Thoracic aorta (tissue), 2 donors: ENCODE results near the gene ACAP2. TPM values are rescaled to one million over a fixed set of nuclear protein-coding genes. Genes with fewer than 3 reads are reported as not detected.
"Not testable (repeated sequence)": the region's sequence is repeated elsewhere in the genome, so short reads cannot be mapped to it uniquely, and the experiment has no call there.

Experiments used
- ATAC-seq: fragments of 150-250 bp; one replicate; pipeline ENCODE4 v1.8.0; 2017; ENCODE audit warnings: low read depth; ENCODE audit not compliant: insufficient number of reproducible peaks, low FRiP score
- DNase-seq: peaks from one replicate; pipeline ENCODE4 v3.0.0-alpha.2; 2020; ENCODE audit warnings: low spot score
- H3K27ac ChIP-seq, 2 donors: fragments of 200-600 bp; sonication (generic); 1 replicate in 1 of 2; 2 replicates in 1 of 2; pipeline ENCODE4 v1.5.1; 2016; ENCODE audit warnings: mild to moderate bottlenecking in 2 of 2, moderate library complexity in 2 of 2
- H3K27me3 ChIP-seq: fragments of 200-600 bp; sonication (generic); replicated peaks from 2 replicates; pipeline ENCODE4 v1.6.0; 2016; ENCODE audit warnings: mild to moderate bottlenecking; ENCODE audit not compliant: insufficient read depth
- H3K36me3 ChIP-seq: fragments of 200-600 bp; sonication (generic); one replicate; pipeline ENCODE4 v1.5.1; 2016
- H3K4me1 ChIP-seq, 2 donors: fragments of 200-600 bp; sonication (generic); 1 replicate in 1 of 2; 2 replicates in 1 of 2; pipeline versions ENCODE4 v1.5.1 to v1.6.0; 2016; ENCODE audit warnings: low read depth in 2 of 2, mild to moderate bottlenecking in 1 of 2; ENCODE audit not compliant: control insufficient read depth in 1 of 2
- H3K4me3 ChIP-seq: fragments of 200-600 bp; sonication (generic); 2 replicates; pipeline ENCODE4 v1.5.1; 2016; ENCODE audit warnings: mild to moderate bottlenecking
- H3K9me3 ChIP-seq: fragments of 200-600 bp; sonication (generic); 2 replicates; pipeline ENCODE4 v1.5.1; 2016
- total RNA-seq, 2 donors: library from RNA; depleted of rRNA; stranded (reverse); fragments of >200 nt; gene quantifications; one replicate each; pipeline versions ENCODE4 v1.1.0 to v1.2.3, GENCODE V29; 2016
- TF ChIP-seq, protein P1 (sequence below): fragments of 200-600 bp; sonication (generic); IDR thresholded peaks from one replicate; pipeline ENCODE4 v1.5.1; 2019; ENCODE audit warnings: antibody characterized with exemption

Gene ACAP2
- total RNA-seq, 2 donors from 2014 or later, result 32.2 to 56.7 TPM

DNA sequence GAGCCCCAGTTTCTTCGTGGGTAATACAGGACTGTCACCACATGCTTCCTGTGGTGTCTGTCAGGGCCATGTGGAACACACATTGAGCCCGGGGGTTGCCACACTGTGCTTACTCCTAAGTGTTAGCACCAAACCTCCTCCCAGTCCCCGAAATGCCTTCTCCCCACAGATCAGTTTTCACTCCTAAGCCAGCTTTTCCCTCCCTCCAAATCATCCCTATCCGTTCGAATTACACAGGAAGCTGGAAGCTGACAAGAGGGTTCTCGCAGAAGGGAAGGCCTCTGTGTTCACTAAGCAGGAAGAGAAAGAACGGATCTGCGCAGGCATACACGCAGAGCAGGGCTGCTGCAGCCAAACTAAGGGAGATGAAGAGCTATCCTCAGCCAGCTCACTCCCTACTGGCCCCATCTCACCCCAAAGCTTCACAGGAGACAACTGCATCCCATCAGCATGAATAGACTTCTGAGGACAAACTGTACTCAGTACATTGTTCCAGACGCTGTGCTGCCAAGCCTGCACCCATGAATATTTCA is 204.2 kb downstream of the ACAP2 start:
- no peak for ATAC-seq
- H3K27me3 ChIP-seq, result no peaks in the 10 kb centered on the region
- H3K4me1 ChIP-seq, result peaks cover 12 to 46% of the 10 kb centered on the region in 2 donors
- peak; percentile 1 for DNase-seq
- TF ChIP-seq, protein P1, sequence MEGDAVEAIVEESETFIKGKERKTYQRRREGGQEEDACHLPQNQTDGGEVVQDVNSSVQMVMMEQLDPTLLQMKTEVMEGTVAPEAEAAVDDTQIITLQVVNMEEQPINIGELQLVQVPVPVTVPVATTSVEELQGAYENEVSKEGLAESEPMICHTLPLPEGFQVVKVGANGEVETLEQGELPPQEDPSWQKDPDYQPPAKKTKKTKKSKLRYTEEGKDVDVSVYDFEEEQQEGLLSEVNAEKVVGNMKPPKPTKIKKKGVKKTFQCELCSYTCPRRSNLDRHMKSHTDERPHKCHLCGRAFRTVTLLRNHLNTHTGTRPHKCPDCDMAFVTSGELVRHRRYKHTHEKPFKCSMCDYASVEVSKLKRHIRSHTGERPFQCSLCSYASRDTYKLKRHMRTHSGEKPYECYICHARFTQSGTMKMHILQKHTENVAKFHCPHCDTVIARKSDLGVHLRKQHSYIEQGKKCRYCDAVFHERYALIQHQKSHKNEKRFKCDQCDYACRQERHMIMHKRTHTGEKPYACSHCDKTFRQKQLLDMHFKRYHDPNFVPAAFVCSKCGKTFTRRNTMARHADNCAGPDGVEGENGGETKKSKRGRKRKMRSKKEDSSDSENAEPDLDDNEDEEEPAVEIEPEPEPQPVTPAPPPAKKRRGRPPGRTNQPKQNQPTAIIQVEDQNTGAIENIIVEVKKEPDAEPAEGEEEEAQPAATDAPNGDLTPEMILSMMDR, result no peak
- no peaks in the 10 kb centered on the region for H3K36me3 ChIP-seq
- H3K27ac ChIP-seq, result no peak overlapping the region
- H3K4me3 ChIP-seq, result no peak overlapping the region
- no peaks in the 10 kb centered on the region for H3K9me3 ChIP-seq

DNA sequence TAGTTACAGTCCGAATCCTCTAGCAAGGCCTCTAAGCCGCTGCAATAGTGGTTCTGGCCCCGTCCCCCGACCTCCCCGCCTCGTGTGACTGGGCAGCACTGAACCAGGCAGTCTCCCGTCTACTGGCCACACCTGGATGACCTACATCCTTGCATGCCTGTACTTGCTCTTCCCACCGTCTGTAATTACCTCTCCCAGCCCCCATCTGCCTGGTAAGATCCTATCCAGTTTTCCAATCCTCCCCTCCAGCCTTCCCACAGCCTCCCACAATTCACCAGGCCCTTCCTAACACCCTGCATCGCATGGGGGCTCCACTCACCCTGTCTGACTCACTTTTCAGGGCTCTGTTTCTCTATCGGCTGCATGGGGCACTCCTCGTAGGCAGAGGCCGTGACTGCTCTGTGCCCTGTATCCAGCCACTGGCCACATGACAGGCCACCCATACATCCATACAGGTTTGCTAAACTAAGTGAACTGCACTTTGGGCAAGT is 204.7 kb downstream of the ACAP2 start:
- Histone ChIP-seq H3K36me3 (no peaks in the 10 kb centered on the region), H3K4me1 (peaks cover 12 to 46% of the 10 kb centered on the region in 2 donors), H3K4me3 (no peak overlapping the region), H3K27ac (no peak overlapping the region), H3K27me3 (no peaks in the 10 kb centered on the region), H3K9me3 (no peaks in the 10 kb centered on the region)
- no peak for DNase-seq
- no peak for ATAC-seq
- TF ChIP-seq, protein P1, result no peak

DNA sequence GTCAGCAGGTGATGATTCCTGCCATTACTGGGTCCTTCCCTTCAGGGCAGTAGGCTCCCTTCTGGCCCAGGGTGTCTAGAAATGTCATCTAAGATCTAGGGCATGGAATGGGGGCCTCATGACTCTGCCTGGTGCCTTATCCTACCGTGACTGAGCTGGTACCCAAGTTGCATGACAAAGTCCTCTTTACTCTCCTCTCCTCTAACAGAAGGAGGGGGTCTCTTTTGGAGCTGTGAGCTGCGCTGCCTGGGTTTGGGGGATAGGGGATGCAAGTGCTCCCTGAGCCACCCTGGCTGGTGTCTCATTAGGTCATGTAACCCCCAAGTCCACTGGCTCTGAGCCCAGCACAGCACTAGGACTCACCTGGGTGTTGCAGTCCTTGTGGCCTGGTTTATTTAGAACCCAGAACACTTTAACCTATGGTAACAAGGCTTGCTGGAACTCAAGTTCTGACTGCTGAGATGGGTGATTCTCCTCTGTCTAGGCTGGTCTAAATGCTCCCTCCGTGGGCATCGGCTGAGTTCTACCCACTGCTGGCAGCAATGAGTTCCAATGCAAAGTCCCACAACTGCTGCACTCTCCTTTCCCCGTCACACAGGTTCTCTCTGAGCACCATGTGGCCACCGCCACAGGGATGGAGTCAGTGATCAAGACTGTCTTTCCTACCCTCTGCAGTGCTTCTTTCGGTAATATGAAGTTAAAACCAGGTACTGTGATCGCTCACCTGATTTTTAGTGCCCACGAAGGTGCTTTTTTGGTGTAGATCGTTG is 205.8 kb downstream of the ACAP2 start:
- no peak overlapping the region for H3K27ac ChIP-seq
- ATAC-seq (no peak), DNase-seq (no peak)
- TF ChIP-seq, protein P1, result no peak
- H3K27me3 ChIP-seq, result no peaks in the 10 kb centered on the region
- H3K9me3 ChIP-seq, result no peaks in the 10 kb centered on the region
- H3K4me1 ChIP-seq, result peaks cover 12 to 46% of the 10 kb centered on the region in 2 donors
- H3K4me3 ChIP-seq, result no peak overlapping the region
- H3K36me3 ChIP-seq, result no peaks in the 10 kb centered on the region

DNA sequence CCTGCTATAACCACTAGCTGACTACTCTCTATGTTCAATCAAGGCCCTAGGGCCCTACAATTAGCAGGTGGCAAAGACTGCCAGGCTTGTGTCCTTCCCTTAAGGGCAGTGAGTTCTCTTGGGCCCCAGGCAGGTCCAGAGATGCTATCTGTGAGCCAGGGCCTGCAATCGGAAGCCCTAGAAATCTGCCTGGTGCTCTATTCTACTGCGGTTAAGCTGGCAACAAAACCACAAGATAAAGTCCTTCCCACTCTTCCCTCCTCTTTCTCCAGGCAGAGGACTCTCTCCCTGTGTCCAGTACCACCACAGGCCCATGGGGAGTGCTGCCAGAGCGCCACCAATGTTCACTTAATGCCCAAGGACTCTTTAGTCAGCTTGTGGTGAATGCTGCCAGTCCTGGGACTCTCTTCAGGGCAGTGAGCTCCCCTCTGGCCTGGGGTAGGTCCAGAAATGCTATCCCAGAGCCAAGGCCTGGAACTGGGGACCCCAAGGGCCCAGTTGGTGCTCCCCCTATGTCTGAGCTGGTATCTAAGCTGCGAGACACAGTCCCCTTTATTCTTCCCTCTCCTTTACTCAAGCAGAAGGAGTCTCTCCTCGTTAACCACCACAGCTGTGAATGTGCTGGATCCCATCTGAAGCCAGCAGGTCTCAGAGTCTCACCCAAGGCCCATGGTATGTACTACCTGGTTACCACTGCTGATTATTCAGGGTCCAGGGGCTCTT is 206.6 kb downstream of the ACAP2 start:
- Histone ChIP-seq H3K36me3 (no peaks in the 10 kb centered on the region), H3K9me3 (no peaks in the 10 kb centered on the region), H3K4me1 (peaks cover 12 to 46% of the 10 kb centered on the region in 2 donors), H3K27me3 (no peaks in the 10 kb centered on the region), H3K4me3 (no peak overlapping the region), H3K27ac (no peak overlapping the region)
- ATAC-seq (no peak), DNase-seq (no peak)
- TF ChIP-seq, protein P1, result no peak

DNA sequence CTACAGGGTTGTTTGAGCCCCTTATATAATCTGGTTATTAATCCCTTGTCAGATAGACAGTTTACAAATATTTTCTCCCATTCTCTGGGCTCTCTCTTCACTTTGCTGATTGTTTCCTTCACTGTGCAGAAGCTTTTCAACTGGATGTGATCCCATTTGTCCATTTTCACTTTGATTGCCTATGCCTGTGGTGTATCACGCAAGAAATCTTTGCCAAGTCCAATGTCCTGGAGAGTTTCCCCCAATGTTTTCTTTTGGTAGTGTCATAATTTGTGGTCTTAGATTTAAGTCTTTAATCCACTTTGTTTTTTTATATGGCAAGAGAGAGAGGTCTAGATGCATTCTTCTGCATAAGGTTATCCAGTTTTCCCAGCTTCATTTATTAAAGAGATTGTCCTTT is 212.6 kb downstream of the ACAP2 start:
- ATAC-seq (no peak), DNase-seq (no peak)
- Histone ChIP-seq H3K36me3 (no peaks in the 10 kb centered on the region), H3K4me3 (no peak overlapping the region), H3K27me3 (no peaks in the 10 kb centered on the region), H3K9me3 (no peaks in the 10 kb centered on the region), H3K4me1 (peaks cover 0 to 8% of the 10 kb centered on the region in 2 donors), H3K27ac (no peak overlapping the region)
- TF ChIP-seq, protein P1, result no peak

DNA sequence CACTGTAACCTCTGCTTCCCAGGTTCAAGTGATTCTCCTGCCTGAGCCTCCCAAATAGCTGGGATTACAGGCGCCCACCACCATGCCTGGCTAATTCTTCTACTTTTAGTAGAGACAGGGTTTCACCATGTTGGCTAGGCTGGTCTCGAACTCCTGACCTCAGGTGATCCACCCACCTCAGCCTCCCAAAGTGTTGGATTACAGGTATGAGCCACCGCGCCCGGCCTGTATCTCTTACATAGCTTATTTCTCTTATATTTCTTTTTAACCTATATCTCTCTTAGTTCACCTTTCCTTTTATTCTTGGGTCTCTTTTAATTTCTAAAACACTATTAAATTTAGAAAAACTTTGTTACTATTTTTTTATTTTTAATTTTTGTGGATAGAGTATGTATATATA is 213.9 kb downstream of the ACAP2 start:
- peaks cover 7 to 16% of the 10 kb centered on the region in 2 donors for H3K4me1 ChIP-seq
- not testable (repeated sequence) for ATAC-seq, H3K27ac ChIP-seq, H3K27me3 ChIP-seq, DNase-seq, H3K4me3 ChIP-seq, H3K36me3 ChIP-seq, H3K9me3 ChIP-seq
